ENCODE measurements around the gene NUBP1. TPM values are rescaled to one million over a fixed set of nuclear protein-coding genes. Genes with fewer than 3 reads are reported as not detected.

NUBP1 gene
- total RNA-seq, 1 experiment from 2014 or later, result 21.6 TPM

DNA sequence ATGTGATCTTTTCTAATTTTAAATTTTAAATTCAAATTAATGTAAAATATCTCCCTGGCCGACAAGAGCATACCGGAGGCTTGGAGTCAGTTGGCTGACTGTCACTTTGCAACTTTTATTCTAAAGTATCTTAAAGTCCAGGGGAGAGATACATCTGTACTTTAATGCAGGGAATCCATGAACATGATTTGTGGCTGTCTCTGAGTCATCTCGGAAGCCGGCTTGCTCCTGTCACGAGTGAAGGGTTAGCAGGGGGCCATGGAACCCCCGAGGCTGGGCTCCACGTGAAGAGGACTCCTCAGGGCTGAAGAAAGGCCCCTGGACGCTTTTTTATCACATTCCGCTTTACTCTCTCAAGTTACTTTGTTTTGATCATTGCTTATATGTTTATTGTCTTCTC, 61.7 kb downstream of the NUBP1 start:
- no peak for DNase-seq (ENCODE audit: low spot score)

GRCh38 chr16:10806698-10807097, 63.1 kb downstream of the NUBP1 start:
- no peak for DNase-seq (ENCODE audit: low spot score)

DNA sequence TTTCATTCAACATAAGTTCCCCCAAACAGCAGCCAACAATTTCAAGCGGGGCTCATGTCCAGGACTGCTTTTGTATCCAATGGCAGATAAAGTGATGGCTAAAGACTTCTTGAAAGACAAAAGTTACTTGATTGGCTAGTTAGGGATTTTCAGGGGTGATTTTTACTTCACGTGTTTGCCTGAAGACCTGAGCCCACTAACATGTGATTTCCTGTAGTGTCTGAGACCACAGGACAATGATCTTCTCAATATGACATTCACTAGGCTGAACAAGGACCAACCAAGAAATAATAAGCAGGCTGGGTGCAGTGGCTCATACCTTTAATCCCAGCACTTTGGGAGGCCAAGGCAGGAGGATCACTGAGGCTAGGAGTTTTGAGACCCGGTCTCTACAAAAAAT, 64.6 kb downstream of the NUBP1 start:
- DNase-seq (ENCODE audit: low spot score), result no peak

- DNase-seq (ENCODE audit: low spot score), result no peak
These were observed 65.2 kb downstream of the NUBP1 start for GRCh38 chr16:10808850-10809249.

DNA sequence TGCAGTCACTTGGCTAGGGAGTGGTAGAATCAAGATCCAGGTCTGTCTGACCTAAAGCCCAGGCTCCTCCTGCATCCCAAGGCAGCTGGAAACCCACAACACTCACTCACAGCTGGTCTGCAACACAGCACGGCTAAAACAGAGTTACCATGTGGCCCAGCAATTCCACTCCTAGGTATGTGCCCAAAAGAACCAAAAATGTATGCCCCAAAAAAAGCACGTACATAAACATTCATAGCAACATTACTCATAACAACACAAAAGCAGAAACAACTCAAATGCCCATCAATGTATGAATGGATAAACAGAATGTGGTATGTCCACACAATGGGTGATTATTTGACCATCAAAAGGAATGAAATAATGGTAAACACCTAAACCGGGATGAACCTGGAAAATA, 66.1 kb downstream of the NUBP1 start:
- no peak for DNase-seq (ENCODE audit: low spot score)

DNA sequence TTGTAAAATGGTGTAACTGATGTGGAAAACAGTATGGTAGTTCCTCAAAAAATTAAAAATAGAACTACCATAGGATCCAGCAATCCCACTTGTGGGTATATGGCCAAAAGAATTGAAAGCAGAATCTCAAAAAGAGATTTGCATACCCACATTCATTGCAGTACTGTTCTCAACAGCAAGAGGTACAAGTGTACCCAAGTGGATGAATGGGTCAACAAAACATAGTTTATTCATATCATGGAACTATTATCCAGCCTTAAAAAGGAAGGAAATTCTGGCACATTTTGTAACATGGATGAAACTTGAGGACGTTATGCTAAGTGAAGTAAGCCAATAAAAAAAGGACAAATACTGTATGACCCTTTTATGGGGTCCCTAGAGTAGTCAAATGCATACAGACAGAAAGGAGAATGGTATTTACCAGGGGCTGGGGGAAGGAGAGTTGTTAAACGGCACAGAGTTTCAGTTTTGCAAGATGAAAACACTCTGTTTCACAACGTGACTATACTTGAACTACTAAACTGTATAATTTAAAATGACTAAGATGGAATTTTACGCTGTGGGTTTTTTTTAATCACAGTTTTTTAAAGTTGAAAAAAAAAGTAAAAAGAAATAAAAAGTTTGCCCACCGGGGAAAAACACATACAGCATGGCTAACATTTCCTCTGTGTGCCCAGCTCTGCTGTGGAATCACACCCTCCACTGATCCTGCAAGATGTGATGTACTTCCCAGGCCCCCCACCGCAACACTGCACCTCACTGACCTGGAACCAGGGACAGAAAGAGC, 68.9 kb downstream of the NUBP1 start:
- no peak for DNase-seq (ENCODE audit: low spot score)

- no peak for DNase-seq (ENCODE audit: low spot score)
These were observed 69.4 kb downstream of the NUBP1 start for GRCh38 chr16:10813099-10813455.

GRCh38 chr16:10817514-10817913, 73.9 kb downstream of the NUBP1 start:
- no peak for DNase-seq (ENCODE audit: low spot score)

GRCh38 chr16:10817963-10818941, 74.6 kb downstream of the NUBP1 start, which contains the start of gene TVP23A:
TVP23A (minus strand) TSS chr16:10818794; CDS start chr16:10818493, 301 bp downstream.
- DNase-seq (ENCODE audit: low spot score), result no peak

Small RNAs within 50 kb of the gene (small RNA-seq; reads per million reads assigned to genes)
- not detected for gene MTND4LP24
- not detected for gene MTND6P33

Other genes starting within 250 kb of the NUBP1 start
- gene EMP2, start 163.2 kb upstream of the NUBP1 start, total RNA-seq (2014; rRNA removed; shearing (Covaris generic)), result 38.0 and 41.7 TPM in 2 replicates
- gene TEKT5, start 48.9 kb upstream of the NUBP1 start, total RNA-seq (2014; rRNA removed; shearing (Covaris generic)), result 0.42 TPM in 1 of 2 replicates, not detected in the other
- gene TVP23A, start 75.0 kb downstream of the NUBP1 start, total RNA-seq (2014; rRNA removed; shearing (Covaris generic)), result not detected in 2 replicates
- gene CIITA, start 133.4 kb downstream of the NUBP1 start, total RNA-seq (2014; rRNA removed; shearing (Covaris generic)), result not detected in 2 replicates
- gene DEXI, start 198.6 kb downstream of the NUBP1 start, total RNA-seq (2014; rRNA removed; shearing (Covaris generic)), result 47.7 and 54.8 TPM in 2 replicates
- gene CLEC16A, start 200.7 kb downstream of the NUBP1 start, total RNA-seq (2014; rRNA removed; shearing (Covaris generic)), result 12.7 and 13.5 TPM in 2 replicates